Endometrial microvascular endothelial cells (primary cell): ENCODE measurements around the gene DNM3. TPM values are rescaled to one million over a fixed set of nuclear protein-coding genes. Genes with fewer than 3 reads are reported as not detected.
"Not testable (repeated sequence)": the region's sequence is repeated elsewhere in the genome, so short reads cannot be mapped to it uniquely, and the experiment has no call there.

Experiments
- in situ Hi-C: cut with HindIII; loops from 2 replicates; pipeline ENCODE4 v1.10.0; 2017; ENCODE audit warnings: low sequenced_read_pairs, low pct_unique_long_range_greater_than_20kb; ENCODE audit errors: inconsistent ontology term
- total RNA-seq: library from RNA; depleted of rRNA; stranded (reverse); fragments of >200 nt; gene quantifications from one replicate; pipeline ENCODE4 v1.2.3, GENCODE V29; 2015; ENCODE audit errors: inconsistent ontology term

DNM3 gene
- total RNA-seq, 1 donor from 2014 or later: 0.84 TPM

DNA sequence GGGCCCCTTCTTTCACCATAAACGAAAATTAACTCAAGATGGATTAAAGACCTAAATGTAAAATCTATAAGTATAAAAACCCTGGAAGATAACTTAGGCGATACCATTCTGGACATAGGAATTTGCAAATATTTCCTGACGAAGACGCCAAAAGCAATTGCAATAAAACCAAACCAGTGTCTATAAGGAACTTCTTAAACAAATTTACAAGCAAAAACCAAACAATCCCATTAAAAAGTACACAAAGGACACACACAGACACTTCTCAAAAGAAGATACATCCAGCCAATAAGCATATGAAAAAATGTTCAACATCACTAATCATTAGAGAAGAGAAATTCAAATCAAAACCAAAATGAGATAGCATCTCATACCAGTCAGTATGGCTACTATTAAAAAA, 500.4 kb downstream of the DNM3 start:
- in situ Hi-C loops: no loop called here

DNA sequence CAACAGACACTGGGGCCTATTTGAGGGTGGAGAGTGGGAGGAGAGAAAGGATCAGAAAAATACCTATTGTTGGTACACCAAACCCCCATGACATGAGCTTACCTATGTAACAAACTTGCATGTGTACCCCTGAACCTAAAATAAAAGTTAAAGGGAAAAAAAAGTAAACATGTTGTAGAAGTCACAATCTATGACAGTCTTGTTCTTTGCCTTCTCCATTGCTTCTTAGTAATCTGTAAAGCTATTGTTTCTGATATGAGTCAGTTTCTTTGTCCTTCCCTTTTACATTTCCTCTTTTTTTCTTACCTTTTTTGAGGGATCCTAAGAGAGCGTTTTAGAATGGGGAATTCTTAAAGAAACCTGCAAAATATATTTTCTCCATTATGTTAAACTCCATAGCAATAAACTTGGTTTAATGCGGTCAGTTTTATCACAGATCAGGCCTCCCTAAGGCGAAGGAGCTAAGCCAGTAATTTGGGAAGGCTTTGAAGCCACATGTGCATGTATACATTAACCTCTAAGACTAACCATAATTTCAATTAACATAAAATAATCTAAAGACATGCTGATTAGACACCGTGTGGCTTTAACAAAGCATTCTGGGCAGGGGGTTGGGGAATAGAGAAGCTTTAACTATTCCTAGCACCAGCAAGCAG, 501.4 kb downstream of the DNM3 start:
- in situ Hi-C loops: no loop called here

DNA sequence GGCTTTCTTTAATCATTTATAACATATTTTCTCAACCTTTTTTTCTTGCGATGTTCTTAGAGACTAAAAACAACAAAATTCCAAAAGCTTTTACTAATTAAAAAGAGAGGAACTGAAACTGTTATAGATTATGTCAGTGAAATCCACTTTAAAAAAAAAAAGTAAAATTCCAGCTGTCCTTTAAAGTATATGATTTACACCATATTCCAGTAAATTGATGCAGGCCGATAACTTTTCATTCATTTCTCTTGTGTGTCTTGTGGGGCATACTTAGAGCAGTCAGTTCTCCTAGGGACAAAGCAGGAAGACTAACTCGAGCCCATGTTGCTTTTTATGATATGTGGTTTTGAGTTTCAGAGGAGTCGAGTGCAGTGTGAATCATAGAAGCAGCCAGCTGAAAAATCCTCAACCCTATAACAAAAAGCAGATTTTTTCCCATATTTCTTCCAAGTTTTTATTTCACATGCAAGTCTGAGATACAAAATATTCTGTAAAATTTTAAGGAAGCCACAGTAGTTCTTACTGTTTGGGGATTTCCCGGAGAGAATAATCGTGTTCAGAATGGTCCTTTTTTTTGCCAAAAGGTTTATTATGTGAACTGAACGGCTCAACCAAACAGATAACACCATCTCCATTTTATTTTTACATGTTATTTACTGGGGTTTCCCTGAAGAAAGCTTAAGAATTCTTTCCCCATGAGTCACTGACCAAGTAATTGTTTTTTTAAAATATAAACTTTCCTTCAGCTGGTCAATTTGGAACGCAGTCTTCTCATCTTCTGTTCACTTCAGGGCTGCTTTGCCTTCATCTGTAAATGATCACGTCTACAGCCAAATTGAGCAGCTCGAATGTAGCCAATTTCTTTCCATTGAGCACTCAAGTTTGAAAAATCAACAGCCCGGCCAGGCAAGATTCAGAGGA, 502.2 kb downstream of the DNM3 start:
- in situ Hi-C loops: no loop called here

DNA sequence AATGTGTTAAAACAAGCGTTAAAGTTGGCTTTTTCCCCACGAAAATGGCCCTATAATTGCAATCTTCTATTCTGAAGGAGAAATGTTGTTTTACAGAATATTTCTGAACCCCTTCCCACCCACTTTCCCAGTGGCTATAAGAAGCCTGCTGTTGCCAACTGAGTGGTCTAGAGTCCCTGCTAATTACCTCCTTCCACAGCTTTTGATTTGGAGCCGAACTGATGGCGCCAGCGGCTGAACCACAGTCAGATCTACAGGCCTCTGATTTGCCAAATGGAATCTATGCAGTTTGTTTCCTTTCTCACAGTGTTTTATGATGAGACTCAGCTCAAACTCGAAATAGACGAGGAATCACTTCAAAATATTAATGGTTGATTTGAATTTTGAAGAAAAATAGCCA, 503.1 kb downstream of the DNM3 start:
- in situ Hi-C loops: no loop called here

DNA sequence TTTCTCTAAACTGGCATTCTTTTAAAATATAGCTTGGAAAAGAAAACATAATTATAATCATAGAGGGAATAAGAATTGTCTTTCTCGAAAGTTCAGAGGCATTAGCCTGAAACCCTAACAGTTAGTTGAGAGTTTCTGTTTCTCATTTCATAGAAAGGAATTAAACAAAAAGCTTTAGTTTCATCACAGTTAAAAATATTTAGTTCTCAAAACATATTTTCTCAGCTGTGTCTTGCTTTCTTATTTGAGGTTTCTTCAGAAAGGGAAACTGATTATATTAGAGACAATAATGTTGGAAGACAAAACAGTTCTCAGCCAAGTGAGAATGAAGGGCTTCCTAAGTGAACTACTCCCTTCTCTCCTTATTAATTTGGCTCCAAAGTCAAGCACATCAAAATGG, 503.8 kb downstream of the DNM3 start:
- in situ Hi-C loops: no loop called here

DNA sequence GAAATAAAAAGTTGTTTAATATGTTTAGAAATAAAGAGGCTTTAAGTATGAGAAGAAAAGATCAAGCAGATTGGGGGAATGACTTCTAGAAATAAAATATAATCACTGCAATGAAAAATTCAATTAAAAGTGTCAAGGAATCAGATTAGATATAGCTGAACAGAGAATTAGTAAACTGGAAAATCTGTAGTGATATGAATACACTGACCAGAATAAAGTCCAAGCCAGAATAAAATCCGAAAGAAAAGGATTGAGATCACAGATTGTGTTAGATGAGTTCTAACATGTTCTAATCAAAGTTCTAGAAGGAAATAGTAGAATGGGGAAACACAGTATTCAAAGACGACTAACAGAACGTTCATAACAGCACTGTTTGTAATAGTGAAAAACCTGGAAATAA, 506.1 kb downstream of the DNM3 start:
- in situ Hi-C loops: no loop called here

DNA sequence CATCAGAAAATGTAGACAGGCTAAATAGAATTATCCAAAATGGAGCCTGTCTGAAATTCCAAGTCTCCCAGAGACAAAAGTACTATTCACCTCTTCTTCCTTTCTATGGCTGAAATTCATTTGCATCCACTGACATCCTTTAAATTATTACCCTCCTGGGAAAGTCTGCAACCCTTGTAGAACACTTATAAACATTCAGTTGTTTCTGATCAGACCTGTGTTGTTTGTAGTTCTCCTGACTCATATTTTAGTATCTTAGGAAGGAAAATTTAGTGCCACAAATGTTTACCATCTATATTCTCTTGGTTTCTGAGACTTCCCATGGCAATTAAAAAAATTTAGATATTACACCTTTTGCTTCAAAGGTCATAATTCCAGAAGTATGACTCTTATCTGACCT, 509.6 kb downstream of the DNM3 start:
- in situ Hi-C loops: no loop called here

DNA sequence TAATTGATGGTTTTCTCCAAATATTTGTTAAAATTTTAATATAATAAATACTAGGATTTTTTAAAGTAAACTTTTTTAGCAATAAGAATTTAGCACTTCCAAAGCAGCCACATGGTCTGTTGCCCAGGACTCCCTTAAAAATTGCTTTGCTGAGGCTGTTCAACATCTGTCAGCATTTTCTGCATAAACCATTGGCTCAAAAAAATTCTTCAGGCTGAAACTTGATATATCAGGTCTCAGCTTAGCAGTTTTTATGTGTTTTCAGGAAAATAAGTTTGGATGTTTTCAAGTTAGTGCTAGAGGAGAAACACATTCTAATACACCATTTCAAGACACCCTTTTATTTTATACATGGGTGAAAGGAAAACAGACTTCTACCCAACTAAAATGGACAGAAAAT, 510.0 kb downstream of the DNM3 start:
- in situ Hi-C loops: no loop called here

DNA sequence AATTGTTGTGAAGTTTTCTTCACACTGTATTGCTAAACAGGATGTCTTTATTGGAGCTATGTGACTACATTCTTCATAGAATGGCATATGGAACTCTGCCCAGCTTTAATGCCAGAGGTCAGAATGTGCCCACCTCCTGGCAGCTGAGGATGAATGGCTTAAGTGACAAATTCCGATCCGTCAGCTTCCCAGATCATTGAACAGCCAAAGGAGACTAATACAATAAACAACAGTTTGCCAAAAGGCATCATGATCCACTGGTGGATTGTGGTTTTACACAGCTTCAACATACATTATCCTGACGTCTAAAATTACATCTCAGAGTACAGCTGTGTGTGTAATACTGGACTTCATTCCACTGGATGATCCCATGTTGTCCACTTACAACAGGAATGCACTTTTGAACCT, 510.5 kb downstream of the DNM3 start:
- in situ Hi-C loops: no loop called here

DNA sequence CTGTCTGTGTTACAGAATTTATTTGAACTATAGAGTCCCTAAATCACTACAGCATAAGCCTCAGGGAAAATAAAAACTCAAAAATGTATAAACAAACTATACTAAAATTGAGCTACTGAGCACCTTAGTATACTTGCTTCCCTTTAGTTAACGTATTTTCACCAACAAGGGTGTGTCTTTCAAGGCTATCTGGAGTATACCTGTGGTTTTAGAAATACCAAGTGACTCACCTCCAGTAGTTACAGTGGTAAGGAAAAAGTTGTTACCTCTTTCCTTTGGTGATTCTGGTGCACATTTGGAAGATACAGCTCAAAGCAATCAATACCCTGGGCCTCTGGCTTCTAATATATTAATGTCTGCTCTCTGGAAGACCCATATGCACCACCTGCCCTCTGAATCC, 511.1 kb downstream of the DNM3 start:
- in situ Hi-C loops: no loop called here

DNA sequence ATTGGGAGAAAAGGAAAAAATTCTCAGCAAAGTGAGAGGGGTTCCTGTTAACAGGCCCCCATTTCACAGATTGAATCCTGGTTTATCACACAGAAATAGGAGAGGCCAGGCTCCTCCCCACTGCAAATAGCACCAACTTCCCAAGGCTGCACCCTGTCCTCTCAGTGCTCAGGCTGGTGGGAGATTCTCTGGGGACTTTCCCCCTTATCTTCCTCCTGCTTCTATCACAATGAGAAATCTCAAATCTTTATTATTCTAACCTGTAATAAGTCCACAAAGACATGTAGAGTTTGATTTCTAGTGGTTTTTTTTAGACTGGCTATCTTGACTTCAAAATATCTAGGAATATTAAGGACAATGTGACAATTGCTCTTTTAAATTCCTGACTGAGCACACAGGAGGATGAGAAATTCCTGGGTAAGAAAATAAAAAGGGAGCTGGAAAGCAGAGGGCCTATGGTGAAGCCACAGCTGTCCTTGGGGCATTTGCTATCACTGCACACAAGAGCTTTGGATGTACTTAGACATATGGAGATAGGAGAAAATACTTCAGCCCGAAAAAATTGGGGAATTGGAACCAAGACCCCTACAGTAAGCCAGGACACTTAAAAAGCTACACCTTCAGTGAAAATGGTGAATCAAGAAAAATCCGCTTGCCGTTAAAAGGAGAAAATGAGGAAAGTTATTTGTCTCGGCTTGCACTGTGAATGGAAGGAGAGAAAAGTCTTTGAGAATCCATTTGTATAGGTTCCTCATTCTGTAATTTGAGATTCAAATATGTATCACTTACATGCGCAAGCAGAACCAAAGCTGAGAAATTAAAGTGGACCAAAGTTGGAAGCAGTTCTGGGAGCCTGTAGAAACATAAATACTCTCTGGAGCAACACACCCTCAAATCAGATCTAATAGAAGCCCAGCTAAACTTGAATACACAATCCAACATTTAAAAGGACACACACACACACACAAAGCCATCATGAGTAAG, 513.3 kb downstream of the DNM3 start:
- in situ Hi-C loops: no loop called here

DNA sequence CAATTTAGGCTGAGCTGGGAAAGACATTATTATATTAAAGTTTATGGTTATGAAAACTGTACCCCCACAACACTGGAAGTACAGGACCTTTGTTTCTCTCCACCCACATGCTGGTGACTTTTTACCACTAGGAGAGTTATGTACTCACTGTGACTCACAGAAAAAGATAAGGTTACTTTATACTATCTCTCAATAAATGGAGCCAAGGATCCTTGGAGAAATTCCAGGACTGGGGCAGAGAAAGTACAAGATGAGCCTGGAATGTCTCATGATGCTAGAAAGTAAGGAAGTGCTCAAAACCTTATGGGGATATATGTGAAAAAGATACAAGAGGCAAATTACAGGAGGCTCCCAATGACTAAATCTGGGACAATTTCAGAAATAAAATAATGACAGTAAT, 515.3 kb downstream of the DNM3 start:
- in situ Hi-C loops: no loop called here

DNA sequence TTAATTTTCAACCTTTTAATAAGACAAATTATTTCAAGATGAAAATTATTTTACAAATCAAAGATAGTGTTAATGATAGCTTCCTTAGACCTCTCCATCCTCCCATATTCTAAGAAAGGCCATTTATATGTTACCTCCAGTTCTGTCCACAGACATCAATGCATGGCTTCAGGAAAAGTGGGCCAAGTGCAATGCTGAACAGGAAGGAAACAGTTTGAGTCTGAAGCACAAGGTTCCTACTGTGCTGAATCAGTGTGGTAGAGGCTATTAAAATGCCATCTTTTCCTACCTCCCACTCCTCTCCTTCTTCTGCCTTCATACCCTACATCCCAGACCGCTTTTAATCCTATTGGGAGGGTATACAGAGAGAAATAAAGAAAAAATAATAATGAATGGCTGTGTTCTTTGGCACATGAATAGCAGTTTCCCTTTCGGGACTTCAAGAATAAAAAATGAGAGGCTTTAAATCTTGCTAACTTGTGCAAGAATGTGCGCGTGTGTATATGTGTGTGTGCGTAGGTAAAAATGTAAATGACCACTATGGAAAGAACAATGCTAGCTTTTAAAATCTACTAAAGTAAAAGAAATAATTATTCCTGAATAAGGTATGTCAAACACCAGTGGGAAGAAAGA, 516.6 kb downstream of the DNM3 start:
- in situ Hi-C loops: no loop called here

DNA sequence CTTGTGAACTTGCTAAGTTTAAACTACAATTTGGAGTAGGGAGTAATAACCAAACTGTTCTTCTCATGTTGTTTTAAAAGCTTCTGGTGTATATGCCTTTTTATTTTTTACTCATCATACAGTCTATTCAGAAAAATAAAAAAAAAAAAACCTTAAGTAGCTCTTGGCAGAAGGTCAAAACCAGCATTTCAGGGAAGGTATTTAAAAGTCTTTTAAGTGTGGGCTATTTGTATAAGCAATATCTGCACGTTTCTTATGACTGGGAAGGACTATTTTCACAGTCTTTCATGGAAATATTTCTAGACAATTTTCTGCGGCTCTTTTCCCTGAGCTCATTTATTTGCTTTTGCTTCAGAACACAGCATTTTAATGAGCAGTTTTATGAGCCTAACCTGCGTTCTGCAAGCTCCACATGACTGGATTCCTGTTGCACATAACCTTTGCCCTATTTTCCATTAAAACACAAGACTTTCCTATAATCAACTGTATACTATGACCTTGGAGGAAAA, 518.2 kb downstream of the DNM3 start:
- in situ Hi-C loops: no loop called here

DNA sequence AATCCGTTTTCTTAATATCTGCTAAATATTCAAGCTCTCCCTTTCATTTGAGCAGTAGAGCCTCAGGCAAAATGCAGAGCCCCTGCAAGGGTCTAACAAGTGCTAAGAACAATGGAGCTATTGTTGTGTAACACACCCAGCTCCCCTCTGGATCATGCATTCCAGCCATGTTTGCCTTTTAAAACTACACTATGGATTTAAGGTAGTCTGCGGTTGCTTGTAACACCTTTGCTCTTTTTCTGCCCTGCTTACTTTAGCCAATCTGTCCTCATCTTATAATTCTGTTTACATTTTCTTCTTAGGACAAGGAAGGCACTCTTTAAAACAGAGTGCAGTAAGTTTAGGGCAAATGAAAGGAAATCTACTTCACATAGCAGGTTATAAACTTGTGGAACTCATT, 519.2 kb downstream of the DNM3 start:
- in situ Hi-C loops: no loop called here

DNA sequence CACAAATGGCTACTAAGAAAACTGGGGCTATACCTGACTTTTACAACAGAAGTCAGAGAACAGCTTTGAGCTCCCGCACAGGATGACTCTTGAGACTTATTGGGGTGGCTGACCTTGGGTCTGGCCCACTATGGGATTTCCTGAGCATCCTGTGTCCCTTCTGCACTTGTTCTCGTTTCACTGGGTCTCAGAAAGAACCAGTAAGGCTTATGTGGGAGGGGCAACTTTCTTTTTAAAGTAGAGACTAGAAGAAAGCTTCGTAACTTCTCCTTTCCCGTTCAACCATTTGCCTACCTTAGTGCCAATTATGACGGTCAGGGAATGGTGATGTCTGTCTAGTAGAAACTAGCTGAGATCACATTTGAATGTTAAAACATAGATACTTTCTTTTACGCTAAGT, 519.7 kb downstream of the DNM3 start:
- in situ Hi-C loops: no loop called here

DNA sequence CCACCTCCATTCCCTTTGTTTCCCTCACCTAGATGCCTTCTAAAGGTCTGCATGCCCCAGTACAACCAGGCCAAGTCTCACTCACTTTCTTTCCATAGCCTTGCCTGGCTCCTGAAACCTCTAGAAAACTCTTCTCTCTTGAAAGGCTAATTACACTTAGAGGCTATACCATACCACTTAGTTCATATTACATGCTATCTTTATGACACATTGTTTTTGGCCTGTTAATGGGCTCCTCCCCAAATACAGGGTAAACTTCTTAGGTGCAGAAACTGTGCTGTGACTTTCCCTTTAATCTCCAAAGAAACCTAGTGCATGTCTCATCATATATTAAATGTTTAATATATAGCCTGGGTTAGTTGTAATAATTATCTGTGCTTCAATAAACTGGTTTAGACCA, 522.6 kb downstream of the DNM3 start:
- in situ Hi-C loops: no loop called here

DNA sequence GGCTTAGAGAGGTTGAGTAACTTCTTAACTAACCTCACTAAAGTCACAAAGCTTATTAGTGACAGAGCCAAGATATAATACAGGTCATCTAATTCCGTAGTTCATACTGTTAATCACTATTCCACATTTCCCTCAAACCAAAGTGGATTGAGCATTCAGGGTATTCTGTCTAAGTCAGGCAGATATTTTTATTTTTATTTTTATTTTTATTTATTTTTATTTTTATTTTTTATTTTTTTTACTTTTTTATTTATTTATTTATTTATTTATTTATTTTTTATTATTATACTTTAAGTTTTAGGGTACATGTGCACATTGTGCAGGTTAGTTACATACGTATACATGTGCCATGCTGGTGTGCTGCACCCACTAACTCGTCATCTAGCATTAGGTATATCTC, 530.3 kb downstream of the DNM3 start:
- in situ Hi-C loops: not testable (repeated sequence)

DNA sequence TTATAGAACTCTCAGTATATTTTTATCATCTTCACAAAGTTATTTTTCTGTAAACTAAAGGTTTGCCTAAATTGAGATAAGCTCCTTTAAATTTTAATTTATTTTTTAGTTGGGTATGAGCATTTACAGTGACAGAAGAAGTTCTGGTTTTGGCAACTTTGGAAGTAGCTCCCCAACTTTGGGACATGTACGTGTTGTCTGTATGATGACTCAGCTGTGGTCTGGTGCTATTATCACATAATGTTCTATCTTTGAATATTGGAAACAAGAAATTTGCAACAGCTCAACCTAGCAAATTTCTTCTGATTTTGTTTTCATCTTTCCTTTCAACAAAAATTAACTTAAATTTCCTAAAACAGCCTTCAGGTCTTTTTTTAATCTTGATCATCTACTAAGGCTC, 532.6 kb downstream of the DNM3 start:
- in situ Hi-C loops: no loop called here
